Heart left ventricle (tissue), 13 donors: ENCODE data around the gene HINT1.

ENCODE experiments used
- CTCF ChIP-seq, 12 donors: fragments of 200-600 bp; sonication (generic) in 4 of 12; IDR thresholded peaks; one replicate each; pipeline versions ENCODE4 v1.5.0 to v1.8.0; 2018 to 2022; ENCODE audit warnings: antibody characterized with exemption in 12 of 12, mild to moderate bottlenecking in 5 of 12
- POLR2A ChIP-seq, 2 donors: fragments of 450-650 bp; IDR thresholded peaks; one replicate each; pipeline ENCODE4 v1.6.1; 2017; ENCODE audit warnings: antibody characterized with exemption in 2 of 2, mild to moderate bottlenecking in 2 of 2, moderate library complexity in 2 of 2
- donor health status: ischemic (EF 13 %, LVEDD 7.1; RV severe dilation, severe dysfunction).
- donor health status: DM: no; HTN: yes; CAD: no.
- donor health status: DM: no; HTN: no; CAD: no.
- donor health status: ischemic (EF 25% LVEDD 6.9; RV normal size, moderate dysfunction).
- donor health status: ischemic (EF 25% LVEDD 5.7; RV mildly dilated, moderate dysfunction).
- donor health status: ischemic (EF 35%, LVEDD 5.7; RV mildly dilated, moderate dysfunction).
- donor health status: nonischemic (EF 11% LVEDD 7.7; RV severe dilation, severe dysfunction).
- donor health status: DM: yes; HTN: yes; CAD: no.
- donor health status: PGD.
- donor health status: ischemic (EF 29% LVEDD 5.4; RV normal size, mild dysfunction).
- donor health status: nonischemic (EF 23%, LVEDD 6.1; RV moderate dilation, normal function).

- no peak for TF ChIP-seq POLR2A (IDR thresholded peaks at IDR 0.05)
- TF ChIP-seq CTCF (IDR thresholded peaks at IDR 0.05): no peak
These were observed 8.7 kb downstream of the HINT1 start for GRCh38 chr5:131156385-131156784.
